HG03108 (cell line): ENCODE results near the gene MFAP5.
A peak's percentile ranks its signal among the peaks of the same experiment; 100 is the strongest.

Source experiments
- ATAC-seq: cut with Tn5 transposase; IDR thresholded peaks from one replicate; pipeline ENCODE4 v1.9.1; 2021; ENCODE audit warnings: moderate library complexity; ENCODE audit not compliant: unreplicated experiment

MFAP5 gene, protein sequence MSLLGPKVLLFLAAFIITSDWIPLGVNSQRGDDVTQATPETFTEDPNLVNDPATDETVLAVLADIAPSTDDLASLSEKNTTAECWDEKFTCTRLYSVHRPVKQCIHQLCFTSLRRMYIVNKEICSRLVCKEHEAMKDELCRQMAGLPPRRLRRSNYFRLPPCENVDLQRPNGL

DNA sequence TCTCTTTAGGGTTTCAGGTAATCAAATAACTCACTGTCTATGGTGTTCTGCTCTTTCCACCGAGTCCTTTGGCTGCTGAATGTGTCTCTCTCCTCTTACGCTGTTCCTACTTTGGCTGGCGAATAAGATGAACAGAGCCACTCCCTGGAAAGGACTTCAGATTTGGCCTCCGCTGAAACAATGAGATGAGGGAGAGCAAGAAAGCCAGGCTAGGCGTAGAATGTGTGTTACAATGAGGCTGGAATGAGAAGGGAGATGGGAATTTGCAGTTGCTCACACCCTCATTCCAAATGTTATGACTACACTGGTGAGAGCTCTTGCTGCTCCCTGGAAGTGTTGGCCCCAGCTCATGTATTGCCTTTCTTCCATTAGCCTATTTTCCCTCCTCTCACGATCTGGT lies at the start of gene MFAP5:
Gene MFAP5 (minus strand): TSS at position 234 of the 400 bp plus-strand sequence. CDS start 722 bp downstream, outside the sequence.
- ATAC-seq = no peak

DNA sequence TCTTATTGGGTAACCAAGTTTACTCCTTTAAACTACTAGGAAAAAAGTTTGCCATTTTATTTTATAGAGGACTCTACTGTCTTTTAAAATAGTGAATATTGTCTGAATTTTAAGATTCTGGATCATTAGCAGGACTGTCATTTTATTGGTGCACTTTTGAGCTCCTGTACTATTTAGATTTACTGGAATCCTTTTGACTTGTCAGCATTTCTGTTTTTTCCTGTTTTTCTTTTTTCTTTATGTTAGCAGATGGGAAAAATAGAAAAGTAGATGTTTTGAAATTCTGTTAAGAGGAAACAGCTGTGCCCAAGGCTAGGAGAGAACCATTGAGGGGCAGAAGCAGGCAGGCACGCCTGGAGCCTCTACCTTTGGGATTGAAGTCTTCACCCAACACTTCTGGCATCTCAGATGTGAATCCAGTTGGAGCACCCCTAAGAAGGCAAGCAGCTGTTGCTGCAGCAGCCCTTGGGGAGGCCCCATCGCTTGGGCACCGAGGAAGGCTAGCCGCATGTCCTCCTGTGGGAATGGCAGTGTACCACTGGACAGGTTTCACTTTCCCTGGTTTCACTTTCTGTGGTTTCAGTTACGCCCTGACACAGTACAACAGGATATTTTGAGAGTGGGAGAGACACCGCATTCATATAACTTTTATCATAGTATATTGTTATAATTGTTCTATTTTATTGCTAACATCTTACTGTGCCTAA lies 46.7 kb upstream of the MFAP5 start:
- no peak for ATAC-seq

DNA sequence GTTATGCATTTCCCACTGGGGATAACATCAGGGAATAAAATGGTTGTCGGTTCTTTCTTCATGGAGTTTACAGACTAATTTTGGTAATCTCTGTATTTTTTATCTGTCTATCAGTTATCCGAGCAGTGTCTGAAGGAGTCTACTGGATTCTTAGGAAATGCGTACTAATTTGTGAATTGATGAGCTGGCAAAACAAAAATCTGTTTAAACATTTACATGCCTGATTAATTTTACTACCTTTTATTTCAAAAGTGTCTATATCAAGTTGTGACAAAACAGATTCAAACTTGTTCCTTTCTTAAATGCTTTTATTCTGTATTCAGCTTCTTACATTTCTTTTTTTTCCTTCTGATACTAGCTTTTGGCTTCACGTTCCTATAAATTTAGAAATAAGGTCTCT lies 39.5 kb upstream of the MFAP5 start:
- ATAC-seq = no peak

DNA sequence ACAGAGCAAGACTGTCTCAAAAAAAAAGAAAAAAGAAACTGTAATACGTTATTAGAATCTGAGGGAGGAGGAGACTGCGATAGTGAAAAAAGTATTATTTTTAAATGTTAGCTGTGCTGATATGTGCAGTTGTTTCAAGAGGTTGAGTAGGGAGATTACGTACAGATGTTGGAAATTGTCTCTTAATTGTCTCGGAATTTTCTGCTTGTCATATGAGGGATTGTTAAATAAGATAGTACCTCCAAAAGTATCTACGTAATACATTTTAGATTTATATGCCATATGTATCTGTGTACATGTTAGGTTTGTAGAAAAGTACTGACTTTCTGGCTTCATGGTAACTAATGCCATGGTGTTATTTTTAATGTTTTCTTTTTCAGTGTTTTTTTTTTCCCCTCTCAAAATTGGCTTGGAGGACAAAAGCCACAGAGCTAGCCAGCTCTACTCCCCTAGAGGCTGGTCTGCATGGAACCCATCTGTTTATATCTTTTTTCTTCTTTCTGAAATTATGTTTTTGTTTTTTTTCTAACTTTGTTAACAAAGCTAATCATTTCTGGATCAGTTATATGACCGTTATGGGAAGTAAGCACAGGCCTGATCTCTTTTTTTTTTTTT lies 38.5 kb upstream of the MFAP5 start:
- no peak for ATAC-seq

DNA sequence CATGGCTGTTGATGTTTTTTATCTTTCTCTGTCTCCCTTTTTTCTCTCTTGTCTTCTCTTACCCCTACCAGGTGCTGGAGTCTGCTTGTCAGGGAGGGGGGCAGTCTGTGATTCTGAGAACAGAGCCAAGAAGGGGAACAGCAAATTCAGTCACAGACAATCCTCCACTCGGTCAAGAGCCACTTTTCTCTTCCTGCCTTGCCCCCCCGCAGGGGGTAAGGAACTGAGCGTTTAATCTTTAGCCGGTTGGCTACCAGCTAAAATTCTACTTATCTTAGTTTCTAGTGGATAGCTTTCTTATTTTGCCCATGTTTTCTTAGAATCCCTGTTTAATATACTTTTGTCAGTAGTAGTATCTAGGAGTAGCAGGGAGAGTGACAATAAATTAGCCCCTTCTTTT lies 37.1 kb upstream of the MFAP5 start:
- no peak for ATAC-seq

DNA sequence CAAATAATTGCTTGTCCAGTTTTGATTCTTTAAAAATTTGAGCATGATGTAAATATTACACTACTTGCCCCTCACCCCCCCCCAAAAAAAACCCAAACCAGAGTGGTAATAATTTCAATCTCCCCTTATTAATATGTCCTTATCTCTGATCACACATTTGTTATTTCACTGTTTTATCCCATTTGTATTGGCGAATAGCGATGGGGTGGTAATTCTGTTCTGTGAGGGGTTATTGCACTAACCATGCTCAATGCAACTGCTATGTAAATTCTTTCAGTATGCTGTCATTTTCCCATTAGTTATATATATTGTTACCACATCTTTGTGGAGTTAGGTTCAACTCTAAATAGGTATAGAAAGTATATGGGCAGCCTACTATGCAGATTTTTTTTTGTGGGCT lies 36.3 kb upstream of the MFAP5 start:
- no peak for ATAC-seq

DNA sequence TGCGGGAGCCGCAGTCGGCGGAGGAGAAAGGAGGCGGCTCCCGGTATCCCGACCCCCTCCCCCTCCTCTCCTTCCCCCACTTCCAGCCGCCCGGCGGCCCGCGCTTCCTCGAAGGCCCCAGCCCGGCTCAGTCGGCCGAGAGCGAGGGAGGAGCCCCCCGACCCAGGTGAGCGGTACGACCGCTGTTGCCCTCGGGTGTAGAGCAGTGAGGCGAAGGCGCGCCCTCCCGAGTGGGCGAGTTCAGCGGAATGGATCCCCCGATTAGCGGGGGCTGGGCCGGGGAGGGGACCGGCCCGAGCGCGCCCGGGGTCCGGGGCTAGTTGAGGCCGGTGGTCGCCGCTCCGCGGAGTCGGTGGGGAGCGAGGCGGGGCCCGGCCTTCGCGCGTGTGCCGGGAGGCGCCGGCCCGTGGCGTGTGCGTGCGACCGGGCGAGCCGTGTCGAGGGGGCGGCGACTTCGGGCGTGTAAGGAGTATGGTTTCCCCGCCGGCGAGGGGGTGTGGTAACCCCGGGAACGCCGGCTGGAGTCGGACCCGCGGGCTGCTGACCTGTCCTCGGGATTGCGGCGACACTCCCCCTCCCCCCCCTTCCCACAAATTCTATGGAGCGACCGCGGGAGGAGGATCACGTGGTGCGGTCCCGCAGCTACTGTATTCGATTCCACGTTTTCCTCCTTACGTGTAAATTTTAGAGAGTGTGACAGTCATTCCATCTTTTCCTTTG lies 35.7 kb upstream of the MFAP5 start:
- ATAC-seq = peak; percentile 42

DNA sequence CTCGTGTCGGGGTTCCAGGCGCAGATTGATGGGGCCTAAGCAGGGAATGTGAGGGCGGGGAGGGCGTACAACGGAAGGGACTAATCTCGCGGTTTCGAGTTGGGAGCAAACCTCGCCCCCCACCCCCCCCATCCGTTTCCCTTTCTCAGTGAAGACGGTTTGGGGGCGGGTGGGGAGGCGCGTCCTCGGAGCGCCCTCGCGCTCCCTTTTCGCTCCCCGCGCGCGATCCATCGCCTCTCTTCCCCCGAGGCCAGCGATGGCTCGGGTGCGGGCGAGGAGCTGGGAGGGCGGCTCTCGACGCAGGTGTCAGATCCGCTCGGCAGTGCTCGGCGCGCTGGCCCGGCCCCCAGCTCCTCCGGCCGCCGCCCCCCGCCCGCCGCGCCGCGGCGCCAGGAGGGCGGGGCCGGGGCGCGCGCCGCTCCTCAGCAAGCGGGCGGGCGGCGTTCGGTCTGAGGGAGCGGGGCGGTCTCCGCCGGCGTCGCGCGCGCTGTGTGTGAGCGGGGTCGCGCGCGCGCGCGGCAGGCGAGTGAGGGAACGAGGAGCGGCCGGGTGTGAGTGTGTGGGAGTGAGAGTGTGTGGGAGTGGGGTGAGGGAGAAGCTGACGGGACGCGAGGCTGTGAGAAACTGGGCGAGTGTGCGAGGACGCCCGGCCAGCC lies 35.0 kb upstream of the MFAP5 start, which contains the start of gene RIMKLB:
Gene RIMKLB (plus strand): TSS at position 516 of the 656 bp plus-strand sequence. CDS start 15,876 bp downstream, outside the sequence.
- ATAC-seq = peak; percentile 71

DNA sequence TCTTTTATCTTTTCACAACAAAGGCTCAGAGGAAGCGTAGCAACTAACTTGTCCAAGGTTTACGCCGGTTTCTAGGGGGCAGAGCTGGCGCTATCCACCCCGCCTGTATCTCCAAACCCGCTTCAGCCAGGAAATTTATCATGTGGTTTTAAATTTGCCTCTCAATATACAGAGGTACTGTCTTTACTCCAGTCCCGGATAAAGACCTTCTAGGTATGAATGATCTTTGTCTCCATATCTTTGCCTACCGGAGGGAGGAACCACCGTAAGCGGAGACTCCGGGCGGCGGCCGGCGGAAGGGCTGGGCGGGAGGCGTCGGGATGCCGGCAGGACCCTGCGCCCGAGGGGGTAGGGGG lies 34.5 kb upstream of the MFAP5 start:
- peak; percentile 7 for ATAC-seq

DNA sequence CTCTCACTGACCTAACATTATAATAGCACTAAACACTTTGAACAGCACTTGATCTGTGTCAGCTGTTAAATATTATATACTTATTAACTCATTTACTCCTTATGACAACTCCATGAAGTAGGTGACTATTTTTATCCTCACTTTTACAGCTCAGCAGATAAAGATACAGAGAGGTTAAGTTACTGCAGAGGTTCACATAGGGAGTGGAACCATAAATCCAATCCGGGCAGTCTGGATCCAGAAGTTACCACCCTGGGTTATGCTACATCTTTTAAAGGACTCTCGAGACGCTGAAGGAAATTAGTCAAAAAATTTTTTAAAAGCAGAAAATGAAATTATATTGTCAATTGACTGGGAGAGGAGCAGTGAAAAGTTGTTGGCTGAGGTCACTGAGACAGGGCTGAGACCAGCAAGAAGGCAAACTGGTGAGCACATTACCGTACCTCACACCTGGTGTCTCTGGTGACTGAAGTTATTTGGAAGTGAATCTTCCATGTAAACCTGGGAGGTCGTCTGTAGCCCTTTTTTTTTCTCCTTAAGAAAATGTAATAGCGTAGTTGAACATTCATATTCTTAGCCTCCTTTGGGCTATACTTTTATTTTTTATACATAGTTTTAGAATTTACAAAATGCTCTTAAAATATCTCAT lies 33.9 kb upstream of the MFAP5 start:
- ATAC-seq = no peak

DNA sequence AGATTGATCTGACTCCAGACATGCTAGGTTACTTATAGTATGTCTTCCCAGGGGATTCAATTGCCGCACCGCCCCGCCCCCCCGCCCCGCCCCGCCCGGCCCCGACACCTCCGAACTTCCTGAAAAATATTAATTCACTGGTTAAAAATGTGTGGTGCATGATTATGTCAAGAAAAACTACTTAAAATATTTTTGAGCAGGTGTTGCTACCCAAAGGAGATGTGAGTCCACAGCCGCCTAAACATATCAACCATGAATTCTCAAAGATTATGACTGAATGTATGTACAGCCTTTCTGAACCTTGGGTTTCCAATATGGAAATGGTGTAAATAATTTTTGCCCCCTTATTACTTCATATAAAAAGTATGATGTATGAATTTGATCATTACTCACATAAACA lies 32.5 kb upstream of the MFAP5 start:
- no peak for ATAC-seq

DNA sequence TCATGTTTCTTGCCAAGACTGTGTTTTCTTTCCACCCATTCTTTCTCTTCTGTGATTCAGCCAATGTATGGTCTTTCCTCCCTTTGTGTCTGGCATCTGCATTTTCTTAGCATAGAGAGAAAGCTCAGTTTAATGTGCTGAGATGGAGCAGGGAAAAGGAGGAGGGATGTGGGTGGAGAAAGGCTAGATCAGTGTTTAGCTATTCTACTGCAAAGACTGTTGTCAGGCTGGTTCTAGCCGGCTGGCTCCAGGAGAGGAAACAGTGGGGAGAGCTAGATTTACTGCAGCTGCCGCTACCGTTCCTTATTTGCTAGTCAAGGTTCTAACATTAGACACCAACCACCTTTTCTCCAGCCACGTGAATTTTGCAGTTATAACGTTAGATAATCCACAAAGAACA lies 29.9 kb upstream of the MFAP5 start:
- no peak for ATAC-seq

DNA sequence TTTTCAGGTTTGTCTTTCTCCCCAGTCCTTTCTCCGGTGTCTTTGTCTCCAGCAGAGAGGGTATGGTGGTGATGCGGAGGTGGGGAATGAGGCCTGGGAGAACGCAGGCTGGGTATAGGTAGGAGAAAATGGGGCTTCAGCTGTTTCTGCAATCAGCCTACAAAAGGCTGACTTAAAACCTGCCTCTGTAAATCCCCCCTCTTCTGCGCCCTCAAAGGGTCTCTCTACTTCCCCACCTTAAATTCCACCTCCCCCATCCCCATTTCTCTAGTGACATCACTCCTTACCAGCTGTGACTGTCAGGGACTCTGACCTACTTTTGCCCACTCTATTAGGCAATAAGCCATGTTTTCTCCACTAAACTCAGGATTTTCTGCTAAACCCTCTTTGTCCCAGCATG lies 27.1 kb upstream of the MFAP5 start:
- no peak for ATAC-seq

DNA sequence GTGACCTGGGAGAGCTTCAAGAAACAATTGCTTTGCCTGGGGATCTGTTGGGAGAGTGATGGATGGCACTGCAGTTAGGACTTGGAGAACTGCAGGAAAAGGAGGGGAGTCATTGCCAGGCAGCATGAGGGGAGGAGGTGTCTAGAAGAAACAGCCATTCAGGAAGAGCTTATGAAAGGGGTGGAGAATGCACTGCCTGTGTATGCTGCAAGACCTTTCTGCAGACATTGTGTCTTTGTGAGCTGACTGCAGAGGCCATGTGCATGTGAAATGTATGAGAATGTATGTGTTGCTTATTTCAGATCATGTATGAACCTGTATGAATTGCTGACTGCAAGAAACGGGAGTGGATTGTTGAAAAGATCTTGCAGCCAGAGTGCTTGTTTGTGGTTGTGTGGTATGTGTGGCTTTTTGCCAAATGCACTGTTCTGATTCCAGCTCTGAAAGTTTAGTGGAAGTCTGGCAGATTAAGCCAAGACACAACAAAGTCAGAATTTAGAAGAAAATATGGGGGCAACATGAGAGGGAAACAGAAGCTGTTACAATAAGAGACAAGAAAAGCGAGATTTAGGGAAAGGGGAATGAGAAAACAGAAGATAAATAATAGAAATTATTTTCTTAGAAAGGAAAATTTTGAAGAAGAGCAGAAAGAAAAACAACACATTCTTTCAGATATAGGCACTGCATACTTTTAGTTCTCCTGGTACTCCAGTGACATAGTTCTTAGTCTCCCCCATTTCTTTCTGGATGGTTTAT lies 25.4 kb upstream of the MFAP5 start:
- ATAC-seq = no peak

DNA sequence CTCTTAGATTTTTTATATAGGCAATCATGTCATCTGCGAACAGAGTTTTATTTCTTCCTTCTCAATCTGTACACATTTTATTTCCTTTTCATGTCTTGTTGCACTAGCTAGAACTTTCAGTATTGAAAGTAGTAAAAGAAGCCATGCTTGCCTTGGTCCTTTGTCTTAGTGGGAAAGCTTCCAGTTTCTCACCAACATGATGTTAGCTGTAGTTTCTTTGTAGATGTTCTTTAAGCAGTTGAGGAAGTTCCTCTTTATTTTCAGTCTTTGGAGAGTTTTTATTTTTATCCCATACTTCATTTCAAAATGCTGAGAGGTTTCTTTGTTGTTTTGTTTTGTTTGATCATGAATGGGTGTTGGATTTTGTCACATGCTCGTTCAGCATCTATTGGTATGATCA lies 22.4 kb upstream of the MFAP5 start:
- ATAC-seq = no peak

DNA sequence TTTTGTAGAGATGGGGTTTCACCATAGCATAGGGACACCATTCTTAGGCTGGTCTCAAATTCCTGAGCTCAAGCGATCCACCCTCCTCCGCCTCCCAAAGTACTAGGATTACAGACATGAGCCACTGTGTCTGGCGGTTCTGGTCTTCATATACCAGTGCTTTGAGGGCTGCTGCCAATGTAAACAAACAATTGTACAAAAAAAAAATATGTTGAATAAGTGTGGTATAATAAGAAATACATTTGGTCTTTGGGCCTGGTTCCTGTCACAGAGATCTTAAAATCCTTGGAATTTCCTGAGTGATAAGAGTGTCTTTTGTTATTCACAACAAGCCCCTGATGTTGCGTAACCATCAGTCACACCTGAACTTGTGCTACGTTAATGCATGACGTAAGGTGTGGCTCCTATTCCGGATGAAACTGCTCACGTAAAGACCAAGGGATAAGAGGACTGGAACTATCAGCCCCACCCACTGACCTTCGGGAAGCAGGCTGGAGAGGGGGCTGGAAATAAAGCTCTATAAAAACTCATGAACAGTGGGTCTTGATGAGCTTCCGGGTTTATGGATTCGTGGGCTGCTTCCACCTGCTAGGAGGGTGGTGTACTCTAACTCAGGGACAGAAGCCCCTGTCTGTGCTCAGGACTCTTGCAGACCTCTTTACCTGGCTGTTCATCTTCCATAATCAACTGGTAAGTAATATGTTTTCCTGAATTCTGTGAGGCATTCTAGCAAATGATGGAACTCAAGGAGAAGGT lies 18.7 kb upstream of the MFAP5 start:
- ATAC-seq = no peak

DNA sequence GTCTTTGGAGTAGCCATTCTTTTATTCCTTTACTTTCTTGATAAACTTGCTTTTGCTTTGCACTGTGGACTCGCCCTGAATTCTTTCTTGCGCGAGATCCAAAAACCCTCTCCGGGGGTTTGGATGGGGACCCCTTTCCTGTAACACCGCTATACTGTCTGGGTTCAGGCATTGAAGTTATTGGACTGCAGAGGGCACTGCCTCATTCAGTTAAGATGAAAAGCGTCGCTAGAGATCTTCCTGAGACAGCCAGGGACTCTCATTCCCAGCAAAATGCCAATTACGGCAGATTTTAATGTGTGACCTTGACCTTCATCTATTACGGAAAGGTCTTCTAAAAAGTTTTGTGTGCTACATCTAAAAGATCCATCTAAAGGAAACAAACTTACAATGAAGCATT lies 17.9 kb upstream of the MFAP5 start:
- ATAC-seq = no peak

DNA sequence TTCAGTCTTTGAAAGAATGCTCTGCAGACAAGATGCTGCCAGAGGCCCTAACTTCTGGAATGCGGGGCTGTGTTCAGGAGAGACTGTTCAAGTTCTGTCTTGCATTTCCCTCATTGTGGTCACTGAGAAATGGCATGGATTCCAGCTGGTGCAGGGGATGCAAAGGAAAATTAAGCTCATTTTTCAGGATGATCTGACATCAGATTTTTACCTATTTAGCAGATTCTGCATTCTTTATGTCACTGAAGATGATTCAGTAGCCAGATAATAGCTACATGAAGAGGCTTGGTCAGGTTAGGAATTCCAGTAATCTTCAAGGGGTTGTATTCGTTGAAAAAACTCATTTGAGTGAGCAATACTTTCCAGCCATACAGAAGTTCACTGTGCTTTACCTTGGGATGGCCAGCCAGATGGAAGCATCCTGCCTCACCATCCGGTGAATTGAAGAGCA lies 16.1 kb upstream of the MFAP5 start:
- no peak for ATAC-seq

DNA sequence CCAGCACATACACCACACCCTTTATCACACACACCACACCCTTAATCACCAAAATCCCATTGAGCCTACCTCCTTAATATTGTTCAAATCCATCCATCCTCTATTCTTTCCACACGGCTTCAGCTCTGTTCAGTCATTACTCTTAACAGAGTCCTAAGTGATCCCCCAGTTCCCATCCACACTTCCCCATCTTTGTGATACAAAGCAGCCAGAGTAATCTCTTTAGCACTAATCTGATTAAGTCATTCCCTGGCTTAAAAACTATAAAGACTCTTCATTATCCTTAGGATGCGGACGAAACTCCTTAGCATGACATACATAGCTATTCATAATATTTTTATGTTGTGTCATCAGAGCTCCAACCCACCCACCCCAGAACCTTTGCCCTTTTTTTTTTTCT lies 14.7 kb upstream of the MFAP5 start:
- ATAC-seq = no peak
